Measurements from ENCODE around the gene TEF. TPM values are rescaled to one million over a fixed set of nuclear protein-coding genes. Genes with fewer than 3 reads are reported as not detected.
"Not testable (repeated sequence)": the region's sequence is repeated elsewhere in the genome, so short reads cannot be mapped to it uniquely, and the experiment has no call there.

The TEF gene
- total RNA-seq, 1 donor from 2014 or later = 6.3 TPM

GRCh38 chr22:41382098-41382578 is 396 bp downstream of the TEF start:
- DNase-seq (ENCODE audit: low spot score) = no peak

GRCh38 chr22:41382610-41383009 is 868 bp downstream of the TEF start:
- DNase-seq (ENCODE audit: low spot score) = no peak

DNA sequence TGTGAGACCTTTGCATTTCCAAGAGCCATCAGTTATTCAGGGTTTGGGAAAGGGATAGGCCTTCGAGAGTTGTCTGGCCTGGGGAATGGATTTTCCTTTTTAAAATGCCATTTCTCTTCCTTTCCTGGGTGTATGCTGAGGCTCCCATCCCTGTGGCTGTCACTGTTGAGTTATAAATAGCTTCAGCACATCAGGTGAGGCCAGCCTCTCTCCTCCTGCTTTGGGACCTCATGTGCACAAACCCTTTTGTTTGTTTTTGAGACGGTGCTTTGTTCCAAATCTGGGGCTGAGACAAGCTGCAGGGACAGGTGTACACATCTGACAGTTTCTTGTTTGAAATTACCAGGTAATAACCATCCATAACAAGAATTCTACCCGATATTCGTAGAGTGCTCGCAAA is 1.3 kb downstream of the TEF start:
- DNase-seq (ENCODE audit: low spot score) = no peak

DNA sequence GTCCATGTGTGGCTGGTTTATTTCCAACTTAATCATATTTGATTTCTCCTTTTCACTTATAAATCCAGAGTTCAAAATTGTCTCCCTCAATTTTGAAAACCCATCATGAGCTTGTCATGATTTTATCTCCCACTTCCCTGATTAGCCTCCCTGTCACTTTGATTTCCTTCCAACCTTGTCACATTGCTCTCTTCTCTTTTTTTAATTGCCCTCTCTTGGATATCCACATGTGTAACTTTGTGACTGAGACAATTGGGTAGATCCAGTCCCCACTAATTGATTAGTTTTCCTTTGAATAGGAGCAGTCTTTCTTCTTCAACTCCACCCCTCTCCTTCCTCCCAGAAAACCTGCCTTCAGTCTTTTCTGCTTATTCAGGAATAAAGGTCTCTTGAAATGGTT is 2.4 kb downstream of the TEF start:
- no peak for DNase-seq (ENCODE audit: low spot score)

- DNase-seq (ENCODE audit: low spot score) = no peak
These were observed 5.6 kb downstream of the TEF start for GRCh38 chr22:41387341-41387740.

GRCh38 chr22:41394012-41394356 is 12.2 kb downstream of the TEF start:
- DNase-seq (ENCODE audit: low spot score) = no peak

- DNase-seq (ENCODE audit: low spot score) = no peak
These were observed 13.9 kb downstream of the TEF start for GRCh38 chr22:41395531-41396240.

DNA sequence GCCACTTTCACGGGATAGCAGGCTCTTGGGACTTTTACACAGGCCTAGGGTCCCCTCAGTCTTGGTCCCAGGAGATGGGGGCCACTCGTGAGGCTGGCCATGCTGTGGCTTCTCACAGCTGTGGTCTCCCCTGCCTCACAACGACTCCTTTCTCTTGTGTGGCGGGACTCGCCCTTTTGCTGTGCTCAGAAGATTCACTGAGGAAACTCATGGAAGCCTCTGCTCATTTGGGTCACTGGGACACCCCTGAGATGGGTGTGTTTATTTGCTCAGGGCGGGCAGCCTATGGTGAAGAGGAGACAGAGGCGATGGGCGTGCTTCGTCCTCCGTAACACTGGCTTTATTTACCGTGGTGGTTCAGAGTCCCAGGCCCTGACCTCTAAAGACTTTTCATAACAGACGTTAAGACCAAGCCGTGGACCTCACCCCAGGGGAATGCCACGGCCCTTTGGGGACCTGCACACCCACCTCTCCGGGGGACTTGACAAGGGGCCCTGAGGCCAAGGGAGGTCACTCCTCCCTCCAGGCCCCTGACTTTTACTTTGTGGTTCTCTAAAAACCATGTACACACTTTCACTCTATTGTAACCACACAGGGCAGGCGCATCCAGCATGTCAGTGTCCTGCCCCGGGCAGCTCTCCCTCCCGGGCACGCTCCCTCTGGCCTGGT is 15.5 kb downstream of the TEF start:
- no peak for DNase-seq (ENCODE audit: low spot score)

GRCh38 chr22:41398921-41399320 is 17.2 kb downstream of the TEF start:
- DNase-seq (ENCODE audit: low spot score) = no peak

GRCh38 chr22:41401781-41402648 is 20.3 kb downstream of the TEF start:
- DNase-seq (ENCODE audit: low spot score) = peak; percentile 42

GRCh38 chr22:41402851-41403250 is 21.1 kb downstream of the TEF start:
- not testable (repeated sequence) for DNase-seq (ENCODE audit: low spot score)

GRCh38 chr22:41403532-41404318 is 22.0 kb downstream of the TEF start:
- DNase-seq (ENCODE audit: low spot score) = peak; percentile 86

DNA sequence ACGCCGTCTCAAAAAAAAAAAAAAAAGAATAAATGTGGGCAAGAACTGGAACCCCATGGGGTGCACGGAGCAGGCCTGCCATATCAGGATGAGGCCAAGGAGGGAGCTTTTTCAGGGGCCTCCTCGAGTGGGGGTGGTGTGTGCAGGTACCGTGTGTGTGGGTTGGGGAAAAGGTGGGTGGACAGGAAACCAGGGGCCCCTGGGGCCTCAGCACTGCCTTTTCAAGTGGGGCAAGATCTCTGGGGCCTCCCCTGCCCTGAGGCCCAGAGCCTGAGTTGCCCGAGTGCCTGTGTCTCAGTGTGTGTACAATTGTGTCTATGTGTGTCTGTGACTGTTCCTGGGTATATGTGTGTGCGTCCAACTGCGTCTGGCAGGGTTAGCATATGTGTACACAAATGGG is 23.8 kb downstream of the TEF start:
- no peak for DNase-seq (ENCODE audit: low spot score)

DNA sequence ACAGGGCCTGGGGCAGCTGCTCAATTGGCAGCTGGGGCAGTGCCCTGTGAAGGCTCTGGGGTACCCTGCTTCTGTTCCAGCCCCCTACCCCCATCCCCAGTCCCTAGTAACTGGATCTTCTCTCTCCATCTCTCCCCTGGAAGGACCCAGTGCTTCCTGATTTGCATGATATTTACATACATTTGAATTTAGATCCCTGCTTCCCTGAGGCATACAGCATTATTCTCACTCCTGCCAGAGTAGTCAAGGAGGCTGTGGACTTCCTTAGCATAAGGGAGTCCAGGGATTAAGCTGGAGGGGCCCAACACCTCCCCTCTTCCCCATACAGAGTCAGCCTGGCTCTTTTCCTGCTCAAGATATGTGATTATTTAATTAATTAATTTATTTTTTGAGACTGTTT is 24.7 kb downstream of the TEF start:
- DNase-seq (ENCODE audit: low spot score) = no peak

DNA sequence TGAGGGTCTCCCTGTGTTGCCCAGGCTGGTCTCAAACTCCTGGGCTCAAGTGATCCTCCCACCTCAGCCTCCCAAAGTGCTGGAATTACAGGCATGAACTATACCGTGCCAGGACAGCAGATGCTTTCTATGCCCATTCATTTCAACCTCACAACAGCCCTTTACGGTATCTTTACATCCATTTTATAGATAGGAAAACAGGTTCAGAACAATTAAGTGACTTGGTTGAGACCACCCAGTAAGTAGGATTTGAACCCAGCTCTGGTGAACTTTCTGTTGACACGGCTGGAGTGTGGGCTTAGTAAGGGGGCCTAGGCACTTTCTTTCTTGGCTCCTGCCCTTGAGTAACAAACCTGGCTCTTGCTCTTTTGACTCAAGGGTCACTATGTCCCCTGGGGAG is 25.7 kb downstream of the TEF start:
- no peak for DNase-seq (ENCODE audit: low spot score)

GRCh38 chr22:41408665-41409064 is 26.9 kb downstream of the TEF start:
- DNase-seq (ENCODE audit: low spot score) = no peak

DNA sequence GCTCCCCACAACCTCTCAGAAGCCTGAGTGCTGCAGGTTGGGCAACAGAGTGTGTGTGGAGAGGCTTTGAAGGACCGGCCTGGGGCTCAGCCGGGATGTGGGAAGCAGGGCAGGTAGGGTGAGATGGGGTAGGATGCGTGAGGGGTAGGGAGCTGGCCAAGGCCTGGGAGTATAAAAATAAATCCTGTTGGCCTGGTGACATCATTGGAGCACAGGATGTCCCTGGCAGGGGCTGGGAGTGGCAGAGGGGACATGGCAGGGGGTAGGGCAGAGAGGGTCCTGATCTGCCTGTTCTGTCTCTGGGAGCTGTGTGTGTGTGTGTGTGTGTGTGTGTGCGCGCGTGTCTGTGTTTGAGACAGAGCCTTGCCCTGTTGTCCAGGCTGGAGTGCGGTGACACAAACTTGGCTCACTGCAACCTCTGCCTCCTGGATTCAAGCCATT is 28.6 kb downstream of the TEF start:
- no peak for DNase-seq (ENCODE audit: low spot score)

GRCh38 chr22:41411021-41411851 is 29.5 kb downstream of the TEF start:
- DNase-seq (ENCODE audit: low spot score) = no peak

DNA sequence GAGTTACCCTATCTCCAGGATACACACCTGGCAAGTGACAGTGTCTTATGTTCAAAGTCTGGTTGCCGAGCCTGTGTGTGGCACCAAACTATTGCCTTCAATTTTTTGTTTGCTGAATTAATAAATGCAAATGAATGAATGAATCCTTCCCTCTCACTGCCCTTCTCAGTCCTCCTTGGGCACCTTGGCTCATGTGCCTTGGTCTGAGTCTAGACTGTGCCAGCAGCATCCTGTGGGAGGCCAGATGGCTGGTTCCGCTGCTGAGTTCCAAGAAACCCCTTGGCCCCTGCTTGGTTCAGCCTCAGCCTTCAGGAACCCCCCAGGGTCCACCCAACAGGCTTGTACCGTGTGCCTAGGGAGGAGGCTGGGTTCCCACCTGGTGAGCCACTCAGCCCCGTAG is 33.8 kb downstream of the TEF start:
- no peak for DNase-seq (ENCODE audit: low spot score)

- DNase-seq (ENCODE audit: low spot score) = peak; percentile 43
These were observed 36.1 kb downstream of the TEF start for GRCh38 chr22:41417622-41418390.
